GM06990 (cell line): ENCODE results near the gene LHX2.
A peak's percentile ranks its signal among the peaks of the same experiment; 100 is the strongest.

Experiments used
- DNase-seq: peaks from one replicate; pipeline ENCODE4 v3.0.0-alpha.2; 2011; ENCODE audit not compliant: insufficient read length; ENCODE audit errors: extremely low read depth
- H3K27me3 ChIP-seq: replicated peaks from 2 replicates; pipeline ENCODE4 v1.6.0; 2011; ENCODE audit warnings: low read length; ENCODE audit not compliant: control insufficient read depth, insufficient read depth
- H3K36me3 ChIP-seq: 2 replicates; pipeline ENCODE4 v1.5.1; 2011; ENCODE audit warnings: low read length; ENCODE audit not compliant: control insufficient read depth, insufficient read depth
- H3K4me3 ChIP-seq: replicated peaks from 2 replicates; pipeline ENCODE4 v1.5.1; 2011; ENCODE audit warnings: low read depth, mild to moderate bottlenecking, control low read depth, low read length
- CTCF ChIP-seq: IDR thresholded peaks from 2 replicates; pipeline ENCODE4 v1.5.1; 2011; ENCODE audit warnings: low read length, control low read depth, mild to moderate bottlenecking, inconsistent platforms; ENCODE audit not compliant: insufficient read depth, poor library complexity, severe bottlenecking

Gene LHX2

GRCh38 chr9:124013309-124014210, 2.0 kb downstream of the LHX2 start:
- peak; percentile 59 for DNase-seq
- no peaks in the 10 kb centered on the region for H3K36me3 ChIP-seq
- no peak overlapping the region for H3K4me3 ChIP-seq
- no peaks in the 10 kb centered on the region; the same call in 1 of the 2 replicates for H3K27me3 ChIP-seq
- TF ChIP-seq CTCF, result no peak

- no peak for TF ChIP-seq CTCF
- no peaks in the 10 kb centered on the region; the same call in 1 of the 2 replicates for H3K27me3 ChIP-seq
- no peak overlapping the region for H3K4me3 ChIP-seq
- H3K36me3 ChIP-seq, result no peaks in the 10 kb centered on the region
- DNase-seq, result no peak
Observed at GRCh38 chr9:124014211-124014955, 2.8 kb downstream of the LHX2 start.

DNA sequence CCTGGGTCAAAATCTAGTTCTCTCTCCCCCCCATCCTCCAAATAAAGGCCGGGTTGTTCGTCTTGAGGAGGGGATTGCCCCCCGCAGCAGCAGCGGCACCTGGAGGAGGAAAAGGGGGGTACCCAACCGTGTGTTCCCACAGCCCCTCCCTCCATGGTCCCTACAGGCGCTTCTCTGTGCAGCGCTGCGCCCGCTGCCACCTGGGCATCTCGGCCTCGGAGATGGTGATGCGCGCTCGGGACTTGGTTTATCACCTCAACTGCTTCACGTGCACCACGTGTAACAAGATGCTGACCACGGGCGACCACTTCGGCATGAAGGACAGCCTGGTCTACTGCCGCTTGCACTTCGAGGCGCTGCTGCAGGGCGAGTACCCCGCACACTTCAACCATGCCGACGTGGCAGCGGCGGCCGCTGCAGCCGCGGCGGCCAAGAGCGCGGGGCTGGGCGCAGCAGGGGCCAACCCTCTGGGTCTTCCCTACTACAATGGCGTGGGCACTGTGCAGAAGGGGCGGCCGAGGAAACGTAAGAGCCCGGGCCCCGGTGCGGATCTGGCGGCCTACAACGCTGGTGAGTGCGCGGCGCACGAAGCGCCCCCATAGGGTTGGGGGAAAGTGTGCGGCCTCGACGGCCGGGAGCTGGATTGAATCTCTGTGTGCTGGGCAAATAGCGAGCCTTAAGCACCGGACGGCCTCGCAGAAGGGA, 3.5 kb downstream of the LHX2 start:
- H3K36me3 ChIP-seq, result no peaks in the 10 kb centered on the region
- H3K4me3 ChIP-seq, result no peak overlapping the region
- DNase-seq, result no peak
- no peaks in the 10 kb centered on the region; the same call in 1 of the 2 replicates for H3K27me3 ChIP-seq
- TF ChIP-seq CTCF, result no peak

- H3K36me3 ChIP-seq, result no peaks in the 10 kb centered on the region
- no peak for TF ChIP-seq CTCF
- H3K27me3 ChIP-seq, result no peaks in the 10 kb centered on the region; the same call in 1 of the 2 replicates
- DNase-seq, result no peak
- H3K4me3 ChIP-seq, result no peak overlapping the region
Observed at GRCh38 chr9:124015661-124016131, 4.1 kb downstream of the LHX2 start.

- Histone ChIP-seq H3K27me3 (no peaks in the 10 kb centered on the region; the same call in 1 of the 2 replicates), H3K36me3 (no peaks in the 10 kb centered on the region), H3K4me3 (no peak overlapping the region)
- DNase-seq, result no peak
- no peak for TF ChIP-seq CTCF
Observed at GRCh38 chr9:124016175-124017050, 4.8 kb downstream of the LHX2 start.
